Measurements from ENCODE around the gene MFAP2. TPM values are rescaled to one million over a fixed set of nuclear protein-coding genes. Genes with fewer than 3 reads are reported as not detected.

MFAP2 gene
- total RNA-seq, 4 donors from 2014 or later: 1.4 to 21.1 (median 9.1) TPM

GRCh38 chr1:17009706-17010105, 29.3 kb upstream of the MFAP2 start:
- no peaks in the 10 kb centered on the region for H3K27me3 ChIP-seq
- no peak overlapping the region for H3K4me3 ChIP-seq (replicated peaks in 1 of 3)
- H3K9me3 ChIP-seq: no peaks in the 10 kb centered on the region
- 66 to 72% methylated on average over 4 of the region's 4 CpGs for WGBS, 2 donors
- DNase-seq: no peak
- H3K36me3 ChIP-seq: peaks cover 6 to 10% of the 10 kb centered on the region in 2 donors
- intact Hi-C loops (cut with DNase I): no loop called here
- H3K27ac ChIP-seq: no peak overlapping the region
- peaks cover 10 to 21% of the 10 kb centered on the region in 2 donors for H3K4me1 ChIP-seq
- TF ChIP-seq, protein P1, sequence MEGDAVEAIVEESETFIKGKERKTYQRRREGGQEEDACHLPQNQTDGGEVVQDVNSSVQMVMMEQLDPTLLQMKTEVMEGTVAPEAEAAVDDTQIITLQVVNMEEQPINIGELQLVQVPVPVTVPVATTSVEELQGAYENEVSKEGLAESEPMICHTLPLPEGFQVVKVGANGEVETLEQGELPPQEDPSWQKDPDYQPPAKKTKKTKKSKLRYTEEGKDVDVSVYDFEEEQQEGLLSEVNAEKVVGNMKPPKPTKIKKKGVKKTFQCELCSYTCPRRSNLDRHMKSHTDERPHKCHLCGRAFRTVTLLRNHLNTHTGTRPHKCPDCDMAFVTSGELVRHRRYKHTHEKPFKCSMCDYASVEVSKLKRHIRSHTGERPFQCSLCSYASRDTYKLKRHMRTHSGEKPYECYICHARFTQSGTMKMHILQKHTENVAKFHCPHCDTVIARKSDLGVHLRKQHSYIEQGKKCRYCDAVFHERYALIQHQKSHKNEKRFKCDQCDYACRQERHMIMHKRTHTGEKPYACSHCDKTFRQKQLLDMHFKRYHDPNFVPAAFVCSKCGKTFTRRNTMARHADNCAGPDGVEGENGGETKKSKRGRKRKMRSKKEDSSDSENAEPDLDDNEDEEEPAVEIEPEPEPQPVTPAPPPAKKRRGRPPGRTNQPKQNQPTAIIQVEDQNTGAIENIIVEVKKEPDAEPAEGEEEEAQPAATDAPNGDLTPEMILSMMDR (IDR thresholded peaks at IDR 0.05): no peak
- no peak for TF ChIP-seq POLR2A (IDR thresholded peaks at IDR 0.05)

DNA sequence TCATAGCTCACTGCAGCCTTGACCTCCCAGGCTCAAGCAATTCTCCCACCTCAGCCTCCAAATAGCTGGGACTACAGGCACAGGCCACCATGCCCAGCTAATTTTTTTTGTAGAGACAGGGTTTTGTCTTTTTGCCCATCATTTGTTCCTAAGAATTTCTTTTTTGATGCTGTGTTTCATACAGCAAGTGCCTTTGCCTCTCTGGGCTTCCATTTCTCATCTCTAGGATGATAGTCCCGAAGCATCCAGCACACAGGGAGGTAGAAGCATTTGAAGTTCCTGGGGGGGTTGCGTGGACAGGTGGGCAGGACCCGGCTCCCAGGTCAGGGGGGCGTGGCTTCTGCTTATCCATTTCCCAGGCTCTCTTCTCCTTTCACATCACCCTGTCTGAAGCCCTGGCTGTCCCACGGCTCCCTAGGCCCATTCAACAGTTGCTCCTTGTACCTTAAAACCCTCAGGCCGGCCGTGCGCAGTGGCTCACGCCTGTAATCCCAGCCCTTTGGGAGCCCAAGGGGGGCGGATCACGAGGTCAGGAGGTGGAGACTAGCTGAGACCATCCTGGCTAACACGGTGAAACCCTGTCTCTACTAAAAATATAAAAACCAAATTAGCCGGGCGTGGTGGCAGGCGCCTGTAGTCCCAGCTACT, 27.9 kb upstream of the MFAP2 start:
- peaks cover 14 to 19% of the 10 kb centered on the region in 2 donors for H3K36me3 ChIP-seq
- intact Hi-C loops (cut with DNase I): no loop called here
- TF ChIP-seq, protein P1 (IDR thresholded peaks at IDR 0.05): no peak
- H3K27ac ChIP-seq: no peak overlapping the region
- 89 to 96% methylated on average over 15 of the region's 15 CpGs for WGBS, 2 donors
- H3K9me3 ChIP-seq: no peaks in the 10 kb centered on the region
- no peak for DNase-seq
- no peak overlapping the region for H3K4me3 ChIP-seq (replicated peaks in 1 of 3)
- peaks cover 10 to 21% of the 10 kb centered on the region in 2 donors for H3K4me1 ChIP-seq
- no peaks in the 10 kb centered on the region for H3K27me3 ChIP-seq

GRCh38 chr1:17007121-17007520, 26.7 kb upstream of the MFAP2 start:
- peaks cover 10 to 16% of the 10 kb centered on the region in 2 donors for H3K4me1 ChIP-seq
- WGBS, 2 donors: 72 to 84% methylated on average over 5 to 8 of the region's 8 CpGs
- DNase-seq: no peak
- H3K9me3 ChIP-seq: no peaks in the 10 kb centered on the region
- intact Hi-C loops (cut with DNase I): no loop called here
- H3K27ac ChIP-seq: no peak overlapping the region
- H3K4me3 ChIP-seq (replicated peaks in 1 of 3): no peak overlapping the region
- peaks cover 19 to 23% of the 10 kb centered on the region in 2 donors for H3K36me3 ChIP-seq
- TF ChIP-seq POLR2A (IDR thresholded peaks at IDR 0.05): no peak
- TF ChIP-seq, protein P1 (IDR thresholded peaks at IDR 0.05): no peak
- no peaks in the 10 kb centered on the region for H3K27me3 ChIP-seq

DNA sequence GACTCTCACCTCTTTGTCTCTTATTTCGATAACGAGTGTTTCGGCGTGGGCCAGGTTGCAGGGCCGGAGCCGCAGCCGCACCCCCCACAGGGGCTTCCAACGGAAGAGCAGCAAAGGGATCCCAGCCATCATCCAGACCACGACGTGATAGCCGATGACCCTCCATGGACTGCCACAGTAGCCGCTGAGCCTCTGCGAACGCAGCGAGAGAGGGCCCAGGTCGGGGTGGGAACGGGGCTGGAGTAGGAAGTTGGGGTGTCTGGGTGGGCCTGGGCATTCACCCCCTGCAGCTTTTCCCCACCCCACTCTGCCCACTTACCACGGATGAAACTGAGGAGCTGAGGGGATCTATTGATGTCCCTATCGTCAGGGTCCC, 24.9 kb upstream of the MFAP2 start:
- no peak for DNase-seq
- no peaks in the 10 kb centered on the region for H3K27me3 ChIP-seq
- peaks cover under 1 to 7% of the 10 kb centered on the region in 2 donors for H3K4me1 ChIP-seq
- no peak overlapping the region for H3K27ac ChIP-seq
- no peak for TF ChIP-seq POLR2A (IDR thresholded peaks at IDR 0.05)
- TF ChIP-seq, protein P1 (IDR thresholded peaks at IDR 0.05): no peak
- H3K9me3 ChIP-seq: no peaks in the 10 kb centered on the region
- H3K4me3 ChIP-seq (replicated peaks in 1 of 3): no peak overlapping the region
- H3K36me3 ChIP-seq: peaks cover 26 to 27% of the 10 kb centered on the region in 2 donors
- 94 to 95% methylated on average over 19 of the region's 19 CpGs for WGBS, 2 donors
- intact Hi-C loops (cut with DNase I): no loop called here

- WGBS, 2 donors: 93 to 94% methylated on average over 20 to 22 of the region's 24 CpGs
- TF ChIP-seq, protein P1 (IDR thresholded peaks at IDR 0.05): no peak
- TF ChIP-seq POLR2A (IDR thresholded peaks at IDR 0.05): no peak
- Histone ChIP-seq H3K36me3 (peaks cover 26 to 28% of the 10 kb centered on the region in 2 donors), H3K27ac (no peak overlapping the region), H3K4me1 (peaks cover 0 to under 1% of the 10 kb centered on the region in 2 donors), H3K4me3 (replicated peaks in 1 of 3) (no peak overlapping the region), H3K9me3 (no peaks in the 10 kb centered on the region), H3K27me3 (no peaks in the 10 kb centered on the region)
- DNase-seq: no peak
- intact Hi-C loops (cut with DNase I): no loop called here
Observed at GRCh38 chr1:17004466-17005364, 24.3 kb upstream of the MFAP2 start.
